ENCODE measurements around the gene MAGI2. TPM values are rescaled to one million over a fixed set of nuclear protein-coding genes. Genes with fewer than 3 reads are reported as not detected.

The MAGI2 gene
- total and polyA plus RNA-seq, 4 donors, result 0.37 to 4.1 (median 1.4) TPM

GRCh38 chr7:78357709-78358108, 1095.8 kb downstream of the MAGI2 start (continued):
- TF ChIP-seq, protein P1, sequence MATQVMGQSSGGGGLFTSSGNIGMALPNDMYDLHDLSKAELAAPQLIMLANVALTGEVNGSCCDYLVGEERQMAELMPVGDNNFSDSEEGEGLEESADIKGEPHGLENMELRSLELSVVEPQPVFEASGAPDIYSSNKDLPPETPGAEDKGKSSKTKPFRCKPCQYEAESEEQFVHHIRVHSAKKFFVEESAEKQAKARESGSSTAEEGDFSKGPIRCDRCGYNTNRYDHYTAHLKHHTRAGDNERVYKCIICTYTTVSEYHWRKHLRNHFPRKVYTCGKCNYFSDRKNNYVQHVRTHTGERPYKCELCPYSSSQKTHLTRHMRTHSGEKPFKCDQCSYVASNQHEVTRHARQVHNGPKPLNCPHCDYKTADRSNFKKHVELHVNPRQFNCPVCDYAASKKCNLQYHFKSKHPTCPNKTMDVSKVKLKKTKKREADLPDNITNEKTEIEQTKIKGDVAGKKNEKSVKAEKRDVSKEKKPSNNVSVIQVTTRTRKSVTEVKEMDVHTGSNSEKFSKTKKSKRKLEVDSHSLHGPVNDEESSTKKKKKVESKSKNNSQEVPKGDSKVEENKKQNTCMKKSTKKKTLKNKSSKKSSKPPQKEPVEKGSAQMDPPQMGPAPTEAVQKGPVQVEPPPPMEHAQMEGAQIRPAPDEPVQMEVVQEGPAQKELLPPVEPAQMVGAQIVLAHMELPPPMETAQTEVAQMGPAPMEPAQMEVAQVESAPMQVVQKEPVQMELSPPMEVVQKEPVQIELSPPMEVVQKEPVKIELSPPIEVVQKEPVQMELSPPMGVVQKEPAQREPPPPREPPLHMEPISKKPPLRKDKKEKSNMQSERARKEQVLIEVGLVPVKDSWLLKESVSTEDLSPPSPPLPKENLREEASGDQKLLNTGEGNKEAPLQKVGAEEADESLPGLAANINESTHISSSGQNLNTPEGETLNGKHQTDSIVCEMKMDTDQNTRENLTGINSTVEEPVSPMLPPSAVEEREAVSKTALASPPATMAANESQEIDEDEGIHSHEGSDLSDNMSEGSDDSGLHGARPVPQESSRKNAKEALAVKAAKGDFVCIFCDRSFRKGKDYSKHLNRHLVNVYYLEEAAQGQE (IDR thresholded peaks at IDR 0.05), result no peak

DNA sequence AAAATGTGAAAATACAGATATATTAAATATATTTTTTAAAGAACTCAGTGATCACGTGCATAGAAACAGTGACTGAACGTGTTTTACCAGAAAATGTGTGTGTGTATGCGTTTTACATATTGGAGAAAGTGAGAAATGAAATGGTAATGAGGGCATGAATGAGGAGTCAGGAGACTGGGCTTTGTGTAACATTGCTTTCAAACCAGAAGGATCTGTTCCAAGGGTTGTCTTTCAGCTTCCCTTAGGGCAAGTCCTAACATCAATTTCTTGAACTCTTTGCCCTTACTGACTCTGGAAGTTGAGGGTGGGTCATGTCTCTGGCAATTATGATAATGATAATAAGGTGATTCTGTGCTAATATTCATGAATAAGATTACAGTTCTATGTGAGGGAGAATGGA, 1097.6 kb downstream of the MAGI2 start:
- DNase-seq (ENCODE audit: low spot score), result no peak
- no peak for TF ChIP-seq RXRA (IDR thresholded peaks at IDR 0.05)
- TF ChIP-seq, protein P2, sequence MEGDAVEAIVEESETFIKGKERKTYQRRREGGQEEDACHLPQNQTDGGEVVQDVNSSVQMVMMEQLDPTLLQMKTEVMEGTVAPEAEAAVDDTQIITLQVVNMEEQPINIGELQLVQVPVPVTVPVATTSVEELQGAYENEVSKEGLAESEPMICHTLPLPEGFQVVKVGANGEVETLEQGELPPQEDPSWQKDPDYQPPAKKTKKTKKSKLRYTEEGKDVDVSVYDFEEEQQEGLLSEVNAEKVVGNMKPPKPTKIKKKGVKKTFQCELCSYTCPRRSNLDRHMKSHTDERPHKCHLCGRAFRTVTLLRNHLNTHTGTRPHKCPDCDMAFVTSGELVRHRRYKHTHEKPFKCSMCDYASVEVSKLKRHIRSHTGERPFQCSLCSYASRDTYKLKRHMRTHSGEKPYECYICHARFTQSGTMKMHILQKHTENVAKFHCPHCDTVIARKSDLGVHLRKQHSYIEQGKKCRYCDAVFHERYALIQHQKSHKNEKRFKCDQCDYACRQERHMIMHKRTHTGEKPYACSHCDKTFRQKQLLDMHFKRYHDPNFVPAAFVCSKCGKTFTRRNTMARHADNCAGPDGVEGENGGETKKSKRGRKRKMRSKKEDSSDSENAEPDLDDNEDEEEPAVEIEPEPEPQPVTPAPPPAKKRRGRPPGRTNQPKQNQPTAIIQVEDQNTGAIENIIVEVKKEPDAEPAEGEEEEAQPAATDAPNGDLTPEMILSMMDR (IDR thresholded peaks at IDR 0.05; ENCODE audit: low read depth, low read length, missing input control), result no peak
- TF ChIP-seq TAF1 (conservative IDR thresholded peaks at IDR 0.05), result no peak
- no peak for TF ChIP-seq EGR1 (IDR thresholded peaks at IDR 0.05; ENCODE audit: low read depth in 2 of 2)
- no peak for TF ChIP-seq HNF4A (conservative IDR thresholded peaks at IDR 0.05)
- no peak for TF ChIP-seq HNF4G (IDR thresholded peaks at IDR 0.05)
- TF ChIP-seq JUND (IDR thresholded peaks at IDR 0.05), result no peak
- no peak for TF ChIP-seq RAD21 (IDR thresholded peaks at IDR 0.05)
- no peak for TF ChIP-seq YY1 (IDR thresholded peaks at IDR 0.05)
- TF ChIP-seq MAX (IDR thresholded peaks at IDR 0.05), result no peak
- TF ChIP-seq FOXA1 (IDR thresholded peaks at IDR 0.05), result no peak
- no peak for TF ChIP-seq NR2F2 (IDR thresholded peaks at IDR 0.05)
- TF ChIP-seq, protein P3, sequence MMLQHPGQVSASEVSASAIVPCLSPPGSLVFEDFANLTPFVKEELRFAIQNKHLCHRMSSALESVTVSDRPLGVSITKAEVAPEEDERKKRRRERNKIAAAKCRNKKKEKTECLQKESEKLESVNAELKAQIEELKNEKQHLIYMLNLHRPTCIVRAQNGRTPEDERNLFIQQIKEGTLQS (IDR thresholded peaks at IDR 0.05), result no peak
- no peak for TF ChIP-seq FOXA2 (IDR thresholded peaks at IDR 0.05)
- TF ChIP-seq SP1 (IDR thresholded peaks at IDR 0.05), result no peak
- TF ChIP-seq, protein P1 (IDR thresholded peaks at IDR 0.05), result no peak
- no peak for TF ChIP-seq GABPA (IDR thresholded peaks at IDR 0.05 in 1 of 2, conservative IDR thresholded peaks at IDR 0.05 in 1 of 2)
- TF ChIP-seq, protein P4, sequence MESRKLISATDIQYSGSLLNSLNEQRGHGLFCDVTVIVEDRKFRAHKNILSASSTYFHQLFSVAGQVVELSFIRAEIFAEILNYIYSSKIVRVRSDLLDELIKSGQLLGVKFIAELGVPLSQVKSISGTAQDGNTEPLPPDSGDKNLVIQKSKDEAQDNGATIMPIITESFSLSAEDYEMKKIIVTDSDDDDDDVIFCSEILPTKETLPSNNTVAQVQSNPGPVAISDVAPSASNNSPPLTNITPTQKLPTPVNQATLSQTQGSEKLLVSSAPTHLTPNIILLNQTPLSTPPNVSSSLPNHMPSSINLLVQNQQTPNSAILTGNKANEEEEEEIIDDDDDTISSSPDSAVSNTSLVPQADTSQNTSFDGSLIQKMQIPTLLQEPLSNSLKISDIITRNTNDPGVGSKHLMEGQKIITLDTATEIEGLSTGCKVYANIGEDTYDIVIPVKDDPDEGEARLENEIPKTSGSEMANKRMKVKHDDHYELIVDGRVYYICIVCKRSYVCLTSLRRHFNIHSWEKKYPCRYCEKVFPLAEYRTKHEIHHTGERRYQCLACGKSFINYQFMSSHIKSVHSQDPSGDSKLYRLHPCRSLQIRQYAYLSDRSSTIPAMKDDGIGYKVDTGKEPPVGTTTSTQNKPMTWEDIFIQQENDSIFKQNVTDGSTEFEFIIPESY (IDR thresholded peaks at IDR 0.05), result no peak
- H3K9me3 ChIP-seq (ENCODE audit: control insufficient read depth in 4 of 4, low read length in 3 of 4), result no peaks in the 10 kb centered on the region
- WGBS, result 87% methylated on average over 3 of the region's 3 CpGs
- no peak overlapping the region for H3K27ac ChIP-seq (ENCODE audit: low read depth in 1 of 2, low read length in 2 of 2)
- no peak overlapping the region for H3K9ac ChIP-seq (ENCODE audit: low read depth in 1 of 2, low read length in 2 of 2)
- H3K27me3 ChIP-seq (ENCODE audit: control insufficient read depth in 4 of 4, insufficient read depth in 4 of 4, low read length in 3 of 4), result no peaks in the 10 kb centered on the region
- H3K4me3 ChIP-seq (ENCODE audit: low read depth in 1 of 3, low read length in 3 of 3), result no peak overlapping the region
- no peaks in the 10 kb centered on the region for H3K4me1 ChIP-seq (ENCODE audit: control insufficient read depth in 4 of 4, insufficient read depth in 4 of 4, low read length in 3 of 4)
- H3K36me3 ChIP-seq (ENCODE audit: control insufficient read depth in 4 of 4, insufficient read depth in 3 of 4, low read depth in 1 of 4, low read length in 3 of 4), result no peaks in the 10 kb centered on the region

Measured in liver (tissue), 9 donors.